H1 (cell line): ENCODE measurements around the gene CACNA2D1. TPM values are rescaled to one million over a fixed set of nuclear protein-coding genes. Genes with fewer than 3 reads are reported as not detected.

ENCODE experiments used
- CTCF ChIA-PET: fragments of 300-600 bp; sonication (Branson Sonifier 250); formaldehyde crosslinking; loops from one replicate; lab custom pipeline; 2021; ENCODE audit not compliant: partially characterized antibody; lab: Charles Lee
- POLR2A ChIA-PET: fragments of 300-600 bp; sonication (Branson Sonifier 250); formaldehyde crosslinking; loops from one replicate; lab custom pipeline; 2021; ENCODE audit warnings: inconsistent platforms; ENCODE audit not compliant: partially characterized antibody; lab: Charles Lee
- DNase-seq, 2 experiments: peaks; one replicate each; pipeline versions ENCODE4 v3.0.0 to v3.0.0-alpha.2; 2010 to 2022; ENCODE audit warnings: low spot score in 2 of 2, low read depth in 1 of 2, mixed read lengths in 1 of 2
- FAIRE-seq: peaks from 2 replicates; lab custom pipeline; 2011; peaks lifted over from hg19 to GRCh38; lab: Jason Lieb, UNC
- H2AFZ ChIP-seq: 2 replicates; pipeline ENCODE4 v1.8.1; 2012; ENCODE audit warnings: low read length, inconsistent platforms
- H2AK5ac ChIP-seq: 2 replicates; pipeline ENCODE4 v1.6.1; 2013; ENCODE audit warnings: low read depth, low read length
- H2BK120ac ChIP-seq: replicated peaks from 2 replicates; pipeline ENCODE3; 2013; ENCODE audit warnings: low read depth, low read length, inconsistent platforms
- H2BK12ac ChIP-seq: 2 replicates; pipeline ENCODE4 v1.6.1; 2013; ENCODE audit warnings: low read depth, low read length
- H2BK15ac ChIP-seq: 2 replicates; pipeline ENCODE4 v1.6.1; 2013; ENCODE audit warnings: low read length
- H2BK20ac ChIP-seq: 2 replicates; pipeline ENCODE4 v1.6.1; 2013; ENCODE audit warnings: low read length
- H2BK5ac ChIP-seq: 2 replicates; pipeline ENCODE4 v1.6.1; 2013; ENCODE audit warnings: low read depth, low read length
- H3K14ac ChIP-seq: 2 replicates; pipeline ENCODE4 v1.6.1; 2013; ENCODE audit warnings: inconsistent platforms; ENCODE audit not compliant: insufficient read length
- H3K18ac ChIP-seq: 2 replicates; pipeline ENCODE4 v1.6.1; 2013; ENCODE audit warnings: low read length; ENCODE audit errors: extremely low read depth
- H3K23ac ChIP-seq: 2 replicates; pipeline ENCODE4 v1.6.1; 2013; ENCODE audit warnings: inconsistent platforms; ENCODE audit not compliant: insufficient read length
- H3K23me2 ChIP-seq: 2 replicates; pipeline ENCODE4 v1.6.1; 2013; ENCODE audit warnings: low read depth, low read length
- H3K27ac ChIP-seq: 2 replicates; pipeline ENCODE4 v1.6.1; 2011; ENCODE audit warnings: low read depth, low read length, inconsistent platforms
- H3K27me3 ChIP-seq, 4 experiments: replicated peaks in 1 of 4; 1 replicate in 1 of 4; 2 replicates in 3 of 4; pipeline versions ENCODE4 v1.6.1 to v1.8.1; 2011 to 2013; ENCODE audit warnings: low read length in 3 of 4, mild to moderate bottlenecking in 3 of 4, inconsistent platforms in 2 of 4, mixed read lengths in 2 of 4, moderate library complexity in 1 of 4; ENCODE audit not compliant: control insufficient read depth in 3 of 4, insufficient read depth in 3 of 4; ENCODE audit errors: extremely low read depth in 1 of 4
- H3K36me3 ChIP-seq, 4 experiments: 2 replicates each; pipeline versions ENCODE4 v1.6.1 to v1.8.1; 2011 to 2013; ENCODE audit warnings: mild to moderate bottlenecking in 4 of 4, low read length in 3 of 4, moderate library complexity in 2 of 4, control low read depth in 1 of 4, inconsistent platforms in 1 of 4; ENCODE audit not compliant: insufficient read depth in 4 of 4, control insufficient read depth in 2 of 4
- H3K4ac ChIP-seq: replicated peaks from 2 replicates; pipeline ENCODE3; 2013; ENCODE audit warnings: low read length, low read depth, mixed read lengths, inconsistent platforms; ENCODE audit not compliant: insufficient read length
- H3K4me1 ChIP-seq, 4 experiments: replicated peaks in 1 of 4; 1 replicate in 1 of 4; 2 replicates in 3 of 4; pipeline versions ENCODE4 v1.6.1 to v1.8.1; 2011 to 2013; ENCODE audit warnings: low read length in 3 of 4, inconsistent platforms in 2 of 4, mixed read lengths in 1 of 4; ENCODE audit not compliant: insufficient read depth in 4 of 4, control insufficient read depth in 3 of 4
- H3K4me2 ChIP-seq, 2 experiments: 2 replicates each; pipeline versions ENCODE4 v1.6.1 to v1.8.1; 2011 to 2013; ENCODE audit warnings: low read depth in 2 of 2, low read length in 2 of 2, control low read depth in 1 of 2, inconsistent platforms in 1 of 2, mild to moderate bottlenecking in 1 of 2; ENCODE audit not compliant: insufficient read depth in 1 of 2
- H3K4me3 ChIP-seq, 4 experiments: fragments of 200-600, 300-600 bp in 1 of 4; sonication (generic), shearing (Covaris generic), sonication (Bioruptor Twin) in 1 of 4; 2 replicates each; pipeline versions ENCODE4 v1.5.1 to v1.8.1; 2011 to 2016; ENCODE audit warnings: low read length in 4 of 4, low read depth in 3 of 4, control low read depth in 2 of 4, inconsistent platforms in 2 of 4, mild to moderate bottlenecking in 2 of 4, mixed read lengths in 1 of 4, moderate library complexity in 1 of 4; ENCODE audit not compliant: insufficient read depth in 2 of 4; ENCODE audit errors: extremely low read depth in 1 of 4
- H3K56ac ChIP-seq: replicated peaks from 2 replicates; pipeline ENCODE3; 2013; ENCODE audit warnings: low read depth, mild to moderate bottlenecking, mixed read lengths, low read length, inconsistent platforms; ENCODE audit not compliant: insufficient read length
- H3K79me1 ChIP-seq: 2 replicates; pipeline ENCODE4 v1.6.1; 2013; ENCODE audit warnings: low read depth, low read length, control low read depth
- H3K79me2 ChIP-seq, 2 experiments: 2 replicates each; pipeline versions ENCODE4 v1.6.1 to v1.8.1; 2012 to 2013; ENCODE audit warnings: low read length in 2 of 2, mild to moderate bottlenecking in 2 of 2, inconsistent platforms in 1 of 2; ENCODE audit not compliant: insufficient read depth in 2 of 2, control insufficient read depth in 1 of 2
- H3K9ac ChIP-seq, 4 experiments: replicated peaks in 1 of 4; 1 replicate in 1 of 4; 2 replicates in 3 of 4; pipeline versions ENCODE4 v1.6.1 to v1.8.1; 2011 to 2013; ENCODE audit warnings: low read depth in 3 of 4, low read length in 3 of 4, control low read depth in 2 of 4, mild to moderate bottlenecking in 2 of 4, moderate library complexity in 2 of 4, inconsistent platforms in 1 of 4; ENCODE audit errors: extremely low read depth in 1 of 4
- H3K9me3 ChIP-seq, 2 experiments: 2 replicates each; pipeline versions ENCODE4 v1.6.1 to v1.8.1; 2012 to 2013; ENCODE audit warnings: mild to moderate bottlenecking in 2 of 2, moderate library complexity in 2 of 2, control low read depth in 1 of 2, inconsistent platforms in 1 of 2, low read depth in 1 of 2, low read length in 1 of 2, mixed read lengths in 1 of 2; ENCODE audit not compliant: insufficient read depth in 2 of 2
- H4K20me1 ChIP-seq, 2 experiments: replicated peaks in 1 of 2; 2 replicates each; pipeline versions ENCODE3 to v1.8.1; 2011 to 2013; ENCODE audit warnings: inconsistent platforms in 2 of 2, low read length in 2 of 2, mild to moderate bottlenecking in 1 of 2; ENCODE audit not compliant: insufficient read depth in 2 of 2, control insufficient read depth in 1 of 2
- H4K5ac ChIP-seq: 2 replicates; pipeline ENCODE4 v1.6.1; 2013; ENCODE audit warnings: low read length, low read depth, mixed read lengths, inconsistent platforms; ENCODE audit not compliant: insufficient read length
- H4K8ac ChIP-seq: 2 replicates; pipeline ENCODE4 v1.8.0; 2013; ENCODE audit warnings: mild to moderate bottlenecking, moderate library complexity, low read length, inconsistent platforms; ENCODE audit not compliant: insufficient read depth; ENCODE audit errors: extremely low read depth
- H4K91ac ChIP-seq: replicated peaks from 2 replicates; pipeline ENCODE3; 2013; ENCODE audit warnings: low read length, mixed read lengths, inconsistent platforms; ENCODE audit not compliant: insufficient read length
- CBX5 ChIP-seq: fragments of 300-800, 300-1000 bp; sonication (generic); IDR thresholded peaks from 2 replicates; pipeline ENCODE4 v1.7.1; 2016; ENCODE audit warnings: antibody characterized with exemption, low read length, low read depth
- CTBP2 ChIP-seq: IDR thresholded peaks from 2 replicates; pipeline ENCODE4 v1.7.0; 2011; ENCODE audit warnings: borderline replicate concordance, mild to moderate bottlenecking, moderate library complexity, mixed read lengths, low read length; ENCODE audit not compliant: insufficient read depth, insufficient read length
- HDAC6 ChIP-seq: IDR thresholded peaks from one replicate; pipeline ENCODE4 v1.7.1; 2012; ENCODE audit warnings: low read depth, mild to moderate bottlenecking, inconsistent platforms, low read length, moderate library complexity
- TAF1 ChIP-seq: IDR thresholded peaks from 2 replicates; pipeline ENCODE4 v1.6.1; 2011; ENCODE audit warnings: mild to moderate bottlenecking, low read depth, low read length
- WGBS, 2 experiments: shearing (Covaris generic) in 1 of 2; methylation state at CpG; one replicate each; pipeline versions ENCODE4 v1.1.6 to v1.1.7; 2013 to 2015; ENCODE audit warnings: low lambda C conversion rate in 2 of 2, mixed read lengths in 2 of 2, inconsistent platforms in 1 of 2, low coverage in 1 of 2, missing lambda C conversion rate in 1 of 2; ENCODE audit not compliant: insufficient replicate concordance in 2 of 2, insufficient coverage in 1 of 2, insufficient read length in 1 of 2; ENCODE audit errors: extremely low coverage in 1 of 2, missing lambda C conversion rate in 1 of 2; 5-methylcytosine and 5-hydroxymethylcytosine counted together
- polyA plus RNA-seq, 7 experiments: library from polyadenylated mRNA; depleted of rRNA in 3 of 7; stranded (reverse) in 5 of 7; unstranded in 2 of 7; fragments of >200 nt in 5 of 7; fragments of 200-250 nt in 2 of 7; gene quantifications; 1 replicate in 5 of 7; 2 replicates in 1 of 7; 4 replicates in 1 of 7; pipeline versions ENCODE4 v1.2.1 to v1.2.3, GENCODE V29; 2011 to 2013; ENCODE audit warnings: missing spikeins in 2 of 7, mixed read lengths in 2 of 7
- total RNA-seq: library from RNA; stranded (reverse); fragmentation: NEBNext Ultra II Directional; extraction: Animal tissue kit (Norgen Biotek cat#: 25700); gene quantifications from 2 replicates; pipeline ENCODE4 v1.2.1, GENCODE V29; 2021

CACNA2D1 gene
- total and polyA plus RNA-seq, 2 of the 8 experiments (the other 6 are each of a cell fraction or from before 2014, with no cell fraction given), result 4.3 to 27.3 TPM

DNA sequence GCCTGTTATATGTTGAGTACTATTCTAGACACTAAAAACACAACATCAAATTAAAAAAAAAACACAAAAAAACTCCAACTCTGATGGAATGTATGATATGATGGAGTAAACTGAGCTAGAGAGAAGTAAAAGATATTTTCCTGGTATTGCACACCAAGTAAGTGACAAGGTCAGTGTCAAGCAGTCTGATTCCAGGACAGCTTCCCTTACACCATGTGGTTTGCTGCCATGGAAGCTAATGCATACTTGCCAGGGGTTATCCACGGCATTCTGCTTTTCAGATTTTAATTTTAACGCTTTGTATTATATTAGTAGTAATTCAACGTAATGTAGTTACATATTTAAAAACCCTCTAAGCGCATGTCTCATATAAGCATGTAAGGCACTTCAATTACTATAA lies 48.4 kb downstream of the CACNA2D1 start:
- no peak overlapping the region for H2AFZ ChIP-seq
- H3K36me3 ChIP-seq, result no peaks in the 10 kb centered on the region
- no peak overlapping the region for H3K9ac ChIP-seq
- CTCF ChIA-PET, result interaction anchor here (0.7 kb wide), 1 partner anchor 1184 kb away, joined by 5 read pairs; no protein-coding TSS in a partner anchor
- no peaks in the 10 kb centered on the region for H3K27me3 ChIP-seq
- H2BK12ac ChIP-seq, result no peak overlapping the region
- no peak overlapping the region for H3K4me2 ChIP-seq
- no peak overlapping the region for H3K4me3 ChIP-seq
- POLR2A ChIA-PET, result no interaction called here
- H3K79me2 ChIP-seq, result peaks cover 0 to 15% of the 10 kb centered on the region in 2 experiments; a peak in 2 of 4 replicates
- DNase-seq, result no peak
- peaks cover 2 to 8% (median 5%) of the 10 kb centered on the region in 4 experiments; a peak in 6 of 7 replicates for H3K4me1 ChIP-seq
- no peak for FAIRE-seq
- WGBS, 2 experiments, result 86% methylated on average over 4 of the region's 4 CpGs; no CpG with 5 or more reads in 1 of the 2 experiments
- no peak overlapping the region for H3K4ac ChIP-seq
- H3K14ac ChIP-seq, result no peak overlapping the region
- H4K91ac ChIP-seq, result no peak overlapping the region
- no peaks in the 10 kb centered on the region for H3K9me3 ChIP-seq
- no peak overlapping the region for H4K5ac ChIP-seq
- no peaks in the 10 kb centered on the region for H3K23me2 ChIP-seq
- H2BK20ac ChIP-seq, result no peak overlapping the region
- no peak overlapping the region for H2AK5ac ChIP-seq
- no peak overlapping the region for H4K8ac ChIP-seq
- no peak overlapping the region for H2BK120ac ChIP-seq
- no peaks in the 10 kb centered on the region for H3K79me1 ChIP-seq
- no peak overlapping the region for H3K18ac ChIP-seq
- no peak overlapping the region for H2BK5ac ChIP-seq
- TF ChIP-seq HDAC6 (no peak), CBX5 (no peak), TAF1 (no peak), CTBP2 (no peak)
- H3K27ac ChIP-seq, result no peak overlapping the region
- H3K56ac ChIP-seq, result no peak overlapping the region
- no peaks in the 10 kb centered on the region for H4K20me1 ChIP-seq
- no peak overlapping the region for H3K23ac ChIP-seq
- H2BK15ac ChIP-seq, result no peak overlapping the region
